Dermis microvascular lymphatic vessel endothelial cell (primary cell): Measurements from ENCODE around the gene COP1. TPM values are rescaled to one million over a fixed set of nuclear protein-coding genes. Genes with fewer than 3 reads are reported as not detected.

Experiments used
- DNase-seq, 2 donors: peaks; one replicate each; pipeline versions ENCODE4 v3.0.0 to v3.0.0-alpha.2; 2010; ENCODE audit warnings: low read depth in 2 of 2
- total RNA-seq: library from RNA; depleted of rRNA; stranded (reverse); fragments of >200 nt; gene quantifications from 2 replicates; pipeline ENCODE4 v1.2.1, GENCODE V29; 2014

COP1 gene
- total RNA-seq, 1 donor from 2014 or later: 44.2 TPM

DNA sequence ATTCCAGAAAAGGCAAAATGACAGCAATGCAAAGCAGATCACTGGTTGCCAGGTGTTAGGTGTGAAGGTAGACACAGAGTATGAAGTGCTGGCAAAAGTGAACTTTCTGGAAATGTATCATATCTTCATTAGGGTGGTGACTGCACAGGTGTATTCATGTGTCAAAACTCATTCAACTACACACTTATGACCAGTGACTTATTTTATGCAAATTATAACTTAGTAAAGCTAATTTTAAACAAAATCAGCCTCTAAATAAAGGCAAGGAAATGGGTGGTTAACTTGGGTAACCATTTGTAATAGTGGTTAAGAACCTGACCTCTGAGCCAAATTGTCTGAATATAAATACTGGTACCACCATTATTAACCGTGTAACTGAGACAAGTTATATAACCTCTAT is 7.4 kb downstream of the COP1 start:
- DNase-seq: no peak

DNA sequence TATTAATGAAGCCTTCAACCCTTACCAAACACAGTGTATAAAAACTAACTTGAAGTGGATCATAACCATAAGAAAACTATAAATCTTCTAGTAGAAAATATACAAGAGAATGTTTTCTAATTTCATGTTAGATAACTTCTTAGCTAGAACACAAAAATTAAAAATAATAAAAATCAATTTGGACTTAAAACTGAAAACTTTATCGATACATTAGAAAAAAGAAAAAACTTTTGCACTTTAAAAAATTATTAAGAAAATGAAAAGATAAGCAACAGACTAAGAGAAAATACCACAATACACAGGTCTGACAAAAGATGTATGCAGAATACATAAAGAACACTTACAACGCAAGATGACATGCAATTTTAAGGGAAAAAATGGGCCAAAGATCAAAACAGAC is 8.7 kb downstream of the COP1 start:
- no peak for DNase-seq

- DNase-seq: no peak
Measured at GRCh38 chr1:176196728-176197127, 10.4 kb downstream of the COP1 start.

DNA sequence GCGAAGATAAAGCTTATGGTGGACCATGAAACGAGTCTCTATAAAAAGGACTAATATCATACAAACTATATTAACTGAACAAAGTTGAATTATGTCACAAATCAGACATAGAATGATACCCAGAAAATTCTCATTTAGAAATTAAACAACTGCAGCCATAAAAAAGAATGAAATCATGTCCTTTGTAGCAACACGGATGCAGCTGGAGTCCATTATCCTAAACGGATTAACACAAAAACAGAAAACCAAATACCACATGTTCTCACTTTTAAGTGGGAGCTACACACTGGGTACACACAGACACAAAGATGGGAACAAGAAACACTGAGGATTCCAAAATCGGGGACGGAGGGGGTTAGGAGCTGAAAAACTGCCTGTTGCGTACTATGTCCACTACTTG is 11.5 kb downstream of the COP1 start:
- DNase-seq: no peak

DNA sequence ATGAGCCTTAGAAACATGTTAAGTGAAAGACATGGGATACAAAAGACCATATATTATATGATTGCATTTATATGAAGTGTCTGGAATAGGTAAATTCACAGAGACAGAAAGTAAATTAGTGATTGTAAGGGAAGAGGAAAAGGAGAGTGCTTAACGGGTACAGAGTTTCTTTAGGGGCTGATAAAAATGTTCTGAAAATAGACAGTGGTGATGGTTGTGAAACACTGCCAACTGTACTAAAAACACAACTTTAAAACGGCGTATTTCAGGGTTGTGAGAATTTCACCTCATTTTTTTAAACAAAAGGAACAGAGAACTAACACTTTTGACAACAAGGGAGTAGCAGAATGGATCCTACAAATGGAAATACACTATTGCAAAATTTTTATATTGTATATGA is 13.4 kb downstream of the COP1 start:
- no peak for DNase-seq

DNA sequence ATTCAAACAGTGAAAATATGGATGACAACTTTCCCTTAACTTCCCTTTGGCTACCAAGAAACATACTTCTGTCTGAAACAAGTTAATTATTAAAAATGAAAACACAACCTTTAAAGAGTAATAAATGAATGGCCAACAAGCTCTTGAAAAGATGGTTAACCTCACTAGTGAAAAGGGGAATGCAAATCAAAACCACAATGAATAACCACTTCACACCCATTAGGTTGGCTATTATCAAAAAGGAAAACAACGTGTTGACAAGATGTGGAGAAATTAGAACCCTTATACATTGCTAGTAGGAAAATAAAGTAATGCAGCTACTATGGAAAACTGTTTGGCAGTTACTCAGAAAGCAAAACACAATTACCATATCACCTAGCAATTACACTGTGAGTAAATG is 14.1 kb downstream of the COP1 start:
- DNase-seq: no peak

DNA sequence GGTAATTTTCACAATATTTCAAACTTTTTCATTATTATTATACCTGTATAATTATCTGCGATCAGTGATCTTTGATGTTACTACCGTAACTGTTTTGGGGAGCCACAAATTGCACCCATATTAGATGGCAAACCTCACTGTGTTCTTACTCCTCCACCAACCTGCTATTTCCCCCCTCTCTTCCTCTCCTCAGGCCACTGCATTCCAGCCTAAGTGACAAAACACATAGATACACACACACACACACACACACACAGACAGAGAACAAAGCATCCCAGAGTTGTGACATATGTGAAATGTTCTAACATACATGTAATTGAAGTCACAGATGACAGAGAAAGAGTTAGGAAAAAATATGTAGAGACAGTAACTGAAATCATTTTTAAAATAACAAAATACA is 18.5 kb downstream of the COP1 start:
- DNase-seq: no peak

- DNase-seq: no peak
Measured at GRCh38 chr1:176187001-176187400, 20.1 kb downstream of the COP1 start.

DNA sequence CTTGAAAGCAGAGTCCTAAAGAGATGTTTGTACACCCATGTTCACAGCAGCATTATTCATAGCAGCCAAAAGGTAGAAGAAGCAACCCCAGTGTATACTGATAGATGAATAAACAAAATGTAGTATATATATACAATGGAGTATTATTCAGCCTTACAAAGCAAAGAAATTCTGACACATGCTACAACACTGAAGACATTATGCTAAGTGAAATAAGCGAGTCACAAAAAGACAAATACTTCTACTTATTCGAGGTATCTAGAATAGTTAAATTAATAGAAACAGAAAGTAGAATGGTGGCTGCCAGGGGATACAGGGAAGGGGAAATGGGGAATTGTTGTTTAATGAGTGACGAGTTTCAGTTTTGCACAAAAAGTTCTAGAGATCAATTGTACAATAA is 23.5 kb downstream of the COP1 start:
- peak in 1 of 2 donors; percentile 21 for DNase-seq

DNA sequence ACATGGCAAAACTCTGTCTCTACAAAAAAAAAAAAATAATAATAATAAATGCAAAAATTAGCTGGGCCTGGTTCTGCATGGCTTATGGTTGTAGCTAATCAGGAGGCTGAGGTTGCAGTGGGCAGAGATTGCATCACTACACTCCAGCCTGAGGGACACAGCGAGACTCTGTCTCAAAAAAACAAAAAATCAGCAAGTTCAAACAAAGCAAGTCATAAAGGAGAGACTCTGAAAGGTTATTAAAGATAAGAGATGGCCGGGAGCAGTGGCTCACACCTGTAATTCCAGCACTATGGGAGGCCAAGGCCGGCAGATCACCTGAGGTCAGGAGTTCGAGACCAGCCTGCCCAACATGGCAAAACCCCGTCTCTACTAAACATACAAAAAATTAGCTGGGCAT is 28.8 kb downstream of the COP1 start:
- DNase-seq: peak in 1 of 2 donors; percentile 5

DNA sequence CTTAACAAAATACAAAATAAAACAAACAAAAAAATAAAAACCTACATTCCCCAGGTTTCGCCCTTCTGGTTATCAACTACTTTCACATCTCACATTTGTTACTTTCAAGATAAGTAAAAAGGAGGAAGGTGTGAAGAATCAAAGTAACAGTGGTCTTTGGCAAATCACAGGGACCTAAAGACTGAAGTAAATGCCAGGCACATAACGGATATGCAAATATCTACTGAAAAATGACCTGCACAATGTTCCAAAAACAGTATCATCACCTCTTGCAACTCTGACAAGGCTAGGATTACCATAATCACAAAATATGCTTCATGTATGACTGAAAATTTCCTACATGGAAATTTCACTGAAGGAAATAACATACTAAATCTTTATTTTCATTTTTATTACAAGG is 29.3 kb downstream of the COP1 start:
- peak; percentile 8 to 40 for DNase-seq

DNA sequence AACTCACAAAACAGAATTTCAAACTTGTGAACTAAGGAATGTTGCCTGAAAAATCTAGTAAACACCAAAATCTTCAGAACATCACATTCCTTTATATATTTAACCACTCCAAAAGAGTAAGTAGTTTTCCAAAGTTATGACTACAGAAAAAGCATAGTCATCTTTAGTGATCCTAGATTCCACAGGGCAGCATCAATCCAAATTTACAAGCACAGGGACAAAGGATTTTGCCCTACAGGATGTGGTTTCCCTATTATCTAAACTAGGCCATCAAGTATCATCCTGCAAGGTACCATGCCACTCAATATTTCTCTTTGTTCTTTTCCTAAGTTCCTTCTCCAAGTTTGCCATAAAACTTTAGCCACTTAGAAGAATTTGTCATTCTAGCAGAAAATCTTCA is 33.0 kb downstream of the COP1 start:
- DNase-seq: no peak

GRCh38 chr1:176172215-176172614 is 34.9 kb downstream of the COP1 start:
- DNase-seq: no peak

- DNase-seq: no peak
Measured at GRCh38 chr1:176167210-176167609, 39.9 kb downstream of the COP1 start.

DNA sequence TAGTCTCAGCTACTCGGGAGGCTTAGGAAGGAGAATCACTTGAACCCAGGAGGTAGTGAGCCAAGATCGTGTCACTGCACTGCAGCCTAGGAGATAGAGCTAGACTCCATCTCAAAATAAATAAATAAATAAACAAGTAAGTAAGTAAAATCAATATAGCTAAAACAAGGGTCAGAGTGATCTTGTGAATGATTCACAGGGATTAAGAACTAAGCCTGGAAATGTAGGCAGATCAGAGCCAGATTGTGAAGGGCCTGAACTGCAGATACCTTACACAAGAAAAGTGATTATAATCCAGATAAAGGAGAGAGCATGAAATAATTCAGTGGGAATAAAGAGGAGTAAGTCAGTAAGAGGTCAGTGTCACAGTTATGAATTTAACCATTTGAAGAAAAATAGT is 41.5 kb downstream of the COP1 start:
- DNase-seq: no peak

DNA sequence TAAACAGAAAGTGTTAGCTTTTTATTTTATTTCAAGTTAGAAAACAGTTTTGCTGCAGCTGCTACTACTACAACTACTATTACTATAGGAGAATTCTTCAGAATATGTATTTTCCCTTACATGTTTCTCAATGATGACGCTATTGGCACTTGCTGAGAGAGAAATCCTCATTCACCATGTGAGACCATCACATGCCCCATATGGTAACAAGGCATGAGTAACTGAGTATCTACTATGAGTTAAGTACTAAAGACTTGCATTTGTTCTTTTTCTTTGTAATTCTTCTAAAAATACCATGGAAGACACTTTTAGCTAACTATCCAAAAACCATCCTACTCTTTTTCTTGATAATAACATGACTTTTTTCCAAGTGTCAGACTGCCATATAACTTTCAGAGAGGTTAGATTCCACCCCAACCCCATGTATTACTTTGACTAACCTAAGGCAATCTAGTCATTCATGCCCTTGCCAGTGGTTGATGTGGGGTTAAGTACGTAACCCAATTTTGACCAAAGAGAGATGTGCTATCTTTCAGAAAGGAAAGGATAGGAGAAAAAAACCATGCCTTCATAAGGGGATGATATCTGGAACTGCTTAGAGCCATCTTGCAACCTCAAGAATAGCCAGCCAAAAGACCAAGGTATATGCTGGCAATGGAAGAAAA is 42.9 kb downstream of the COP1 start:
- no peak for DNase-seq

- DNase-seq: no peak
Measured at GRCh38 chr1:176159993-176160392, 47.1 kb downstream of the COP1 start.

DNA sequence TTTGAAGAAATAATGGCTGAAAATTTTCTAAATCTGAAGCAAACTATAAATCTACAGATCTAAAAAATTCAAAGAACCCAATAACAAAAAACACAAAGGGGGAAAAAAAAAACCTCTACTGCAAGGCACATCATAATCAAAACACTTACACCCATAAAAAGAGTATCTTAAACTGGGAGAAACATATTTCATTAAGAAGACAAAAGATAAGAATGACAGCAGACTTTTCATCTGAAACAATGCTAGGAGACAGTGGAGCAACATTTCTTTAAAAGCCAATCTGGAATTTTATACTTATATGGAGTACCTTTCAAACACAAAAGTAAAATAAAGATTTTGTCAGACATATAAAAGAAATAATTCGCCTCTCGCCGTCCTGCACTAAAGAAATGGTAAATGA is 49.1 kb downstream of the COP1 start:
- no peak for DNase-seq

- DNase-seq: peak in 1 of 2 donors; percentile 21
Measured at GRCh38 chr1:176149939-176150807, 56.9 kb downstream of the COP1 start.

DNA sequence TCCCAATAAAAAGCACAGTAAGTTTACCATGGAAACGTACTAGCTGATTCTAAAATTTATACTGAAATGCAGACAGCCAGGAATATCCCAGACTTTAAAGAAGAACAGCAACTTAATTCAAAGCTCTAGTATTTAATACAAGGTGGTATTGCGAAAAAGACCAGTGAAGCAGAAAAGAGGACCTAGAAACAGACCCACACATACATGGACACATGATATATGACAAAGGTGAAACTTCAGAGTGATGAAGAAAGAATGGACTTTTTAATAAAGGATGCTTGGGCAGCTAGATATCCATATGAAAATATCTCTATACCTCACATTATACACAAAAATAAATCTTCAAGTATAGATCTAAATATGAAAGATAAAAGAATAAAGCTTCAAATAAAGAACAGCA is 62.6 kb downstream of the COP1 start:
- no peak for DNase-seq

- no peak for DNase-seq
Measured at GRCh38 chr1:176142973-176143372, 64.1 kb downstream of the COP1 start.

DNA sequence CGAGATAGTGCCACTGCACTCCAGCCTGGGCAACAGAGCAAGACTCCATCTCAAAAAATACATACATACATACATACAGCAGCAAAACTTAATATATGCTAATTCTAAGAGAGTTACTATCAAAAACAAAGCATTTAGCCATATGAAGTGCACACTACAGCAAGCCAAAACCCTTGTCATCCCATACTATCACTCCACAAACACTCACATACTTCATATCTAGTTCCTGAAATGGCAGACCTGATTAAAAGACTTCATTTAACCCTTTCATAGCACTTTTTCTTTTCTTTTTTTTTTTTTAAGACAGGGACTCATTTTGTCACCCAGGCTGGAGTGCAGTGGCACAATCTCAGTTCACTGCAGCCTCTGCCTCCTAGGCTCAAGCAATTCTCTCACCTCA is 65.6 kb downstream of the COP1 start:
- DNase-seq: no peak

- DNase-seq: no peak
Measured at GRCh38 chr1:176136891-176137290, 70.2 kb downstream of the COP1 start.
